ENCODE data around the gene NQO2. TPM values are rescaled to one million over a fixed set of nuclear protein-coding genes. Genes with fewer than 3 reads are reported as not detected.

NQO2 gene
- total and polyA plus RNA-seq, 2 of the 13 experiments (the other 11 are each of a cell fraction or from before 2014, with no cell fraction given) = 32.2 to 56.5 TPM

DNA sequence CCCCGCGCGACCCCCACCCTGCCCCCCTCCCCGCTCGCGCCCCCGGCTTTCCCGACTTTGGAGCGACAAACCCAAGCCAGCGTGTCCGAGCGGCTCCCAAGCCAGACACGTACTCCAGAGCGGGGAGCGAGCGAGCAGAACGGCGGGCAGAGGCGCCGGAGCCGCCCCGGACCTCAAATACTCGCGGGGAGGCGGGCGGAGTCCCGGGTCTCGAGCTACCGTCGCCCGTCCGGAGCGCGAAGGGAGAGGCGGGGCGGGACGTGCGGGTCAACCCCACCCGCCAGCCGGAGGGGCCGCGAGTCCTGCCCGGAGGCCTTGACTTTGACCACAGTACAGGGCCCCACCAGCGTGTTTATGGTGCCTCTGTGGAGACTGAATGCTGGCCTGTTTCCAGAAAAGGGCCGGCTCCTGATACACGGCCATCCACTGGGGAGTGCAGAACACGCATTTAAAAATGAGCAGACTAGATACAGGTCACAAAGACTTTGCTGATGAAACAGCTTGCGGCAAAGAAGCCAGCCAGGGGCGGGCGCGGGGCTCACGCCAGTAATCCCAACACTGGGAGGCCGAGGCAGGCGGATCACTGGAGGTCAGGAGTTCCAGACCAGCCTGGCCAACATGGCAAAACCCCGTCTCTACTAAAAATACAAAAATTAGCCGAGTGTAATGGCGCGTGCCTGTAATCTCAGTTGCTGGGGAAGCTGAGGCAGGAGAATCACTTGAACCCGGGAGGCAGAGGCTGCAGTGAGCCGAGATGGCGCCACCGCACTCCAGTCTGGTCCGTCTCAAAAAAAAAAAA is 28.1 kb upstream of the NQO2 start, which contains the start of gene SERPINB6 (continued):
- peak; percentile 82 for TF ChIP-seq ZNF724P (CRISPR knock-in tag; IDR thresholded peaks at IDR 0.05; ENCODE audit: borderline replicate concordance)
- no peak for TF ChIP-seq JUNB (CRISPR knock-in tag; IDR thresholded peaks at IDR 0.05; ENCODE audit: borderline replicate concordance)
- TF ChIP-seq CENPX (CRISPR knock-in tag; IDR thresholded peaks at IDR 0.05) = no peak
- peak; percentile 82; the same call in 1 of the 2 replicates for TF ChIP-seq ZNF30 (CRISPR knock-in tag; IDR thresholded peaks at IDR 0.05)
- TF ChIP-seq MTF2 (CRISPR knock-in tag; IDR thresholded peaks at IDR 0.05; ENCODE audit: borderline replicate concordance) = peak; percentile 38; the same call in 1 of the 2 replicates
- no peak for TF ChIP-seq ATF1 (CRISPR knock-in tag; IDR thresholded peaks at IDR 0.05)
- no peak for TF ChIP-seq ZNF678 (CRISPR knock-in tag; IDR thresholded peaks at IDR 0.05)
- no peak for TF ChIP-seq ZNF101 (CRISPR knock-in tag; IDR thresholded peaks at IDR 0.05; ENCODE audit: borderline replicate concordance, low read depth)
- TF ChIP-seq TCF7L2 (IDR thresholded peaks at IDR 0.05; ENCODE audit: low read depth, low read length) = no peak
- TF ChIP-seq ZNF253 (CRISPR knock-in tag; IDR thresholded peaks at IDR 0.05; ENCODE audit: borderline replicate concordance) = no peak
- TF ChIP-seq, protein P1, sequence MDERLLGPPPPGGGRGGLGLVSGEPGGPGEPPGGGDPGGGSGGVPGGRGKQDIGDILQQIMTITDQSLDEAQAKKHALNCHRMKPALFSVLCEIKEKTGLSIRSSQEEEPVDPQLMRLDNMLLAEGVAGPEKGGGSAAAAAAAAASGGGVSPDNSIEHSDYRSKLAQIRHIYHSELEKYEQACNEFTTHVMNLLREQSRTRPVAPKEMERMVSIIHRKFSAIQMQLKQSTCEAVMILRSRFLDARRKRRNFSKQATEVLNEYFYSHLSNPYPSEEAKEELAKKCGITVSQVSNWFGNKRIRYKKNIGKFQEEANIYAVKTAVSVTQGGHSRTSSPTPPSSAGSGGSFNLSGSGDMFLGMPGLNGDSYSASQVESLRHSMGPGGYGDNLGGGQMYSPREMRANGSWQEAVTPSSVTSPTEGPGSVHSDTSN (CRISPR knock-in tag; IDR thresholded peaks at IDR 0.05) = no peak
- peak; percentile 56; the same call in 1 of the 2 replicates for TF ChIP-seq MEF2D (CRISPR knock-in tag; IDR thresholded peaks at IDR 0.05)
- TF ChIP-seq MBNL3 (CRISPR knock-in tag; conservative IDR thresholded peaks at IDR 0.05) = no peak
- TF ChIP-seq FOXK2 (IDR thresholded peaks at IDR 0.05) = no peak
- peak; percentile 77 for TF ChIP-seq POLR2G (IDR thresholded peaks at IDR 0.05; ENCODE audit: low read depth, low read length)
- TF ChIP-seq, protein P2, sequence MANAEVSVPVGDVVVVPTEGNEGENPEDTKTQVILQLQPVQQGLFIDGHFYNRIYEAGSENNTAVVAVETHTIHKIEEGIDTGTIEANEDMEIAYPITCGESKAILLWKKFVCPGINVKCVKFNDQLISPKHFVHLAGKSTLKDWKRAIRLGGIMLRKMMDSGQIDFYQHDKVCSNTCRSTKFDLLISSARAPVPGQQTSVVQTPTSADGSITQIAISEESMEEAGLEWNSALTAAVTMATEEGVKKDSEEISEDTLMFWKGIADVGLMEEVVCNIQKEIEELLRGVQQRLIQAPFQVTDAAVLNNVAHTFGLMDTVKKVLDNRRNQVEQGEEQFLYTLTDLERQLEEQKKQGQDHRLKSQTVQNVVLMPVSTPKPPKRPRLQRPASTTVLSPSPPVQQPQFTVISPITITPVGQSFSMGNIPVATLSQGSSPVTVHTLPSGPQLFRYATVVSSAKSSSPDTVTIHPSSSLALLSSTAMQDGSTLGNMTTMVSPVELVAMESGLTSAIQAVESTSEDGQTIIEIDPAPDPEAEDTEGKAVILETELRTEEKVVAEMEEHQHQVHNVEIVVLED (CRISPR knock-in tag; IDR thresholded peaks at IDR 0.05; ENCODE audit: borderline replicate concordance) = no peak; the same call in 1 of the 2 replicates
- 0 out of 2 replicates have a peak, but pooled peaks have one; percentile 80 for TF ChIP-seq CHCHD3 (CRISPR knock-in tag; IDR thresholded peaks at IDR 0.05)
- TF ChIP-seq, protein P3, sequence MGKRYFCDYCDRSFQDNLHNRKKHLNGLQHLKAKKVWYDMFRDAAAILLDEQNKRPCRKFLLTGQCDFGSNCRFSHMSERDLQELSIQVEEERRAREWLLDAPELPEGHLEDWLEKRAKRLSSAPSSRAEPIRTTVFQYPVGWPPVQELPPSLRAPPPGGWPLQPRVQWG (CRISPR knock-in tag; IDR thresholded peaks at IDR 0.05; ENCODE audit: borderline replicate concordance, low read depth) = no peak
- TF ChIP-seq NFYB (CRISPR knock-in tag; IDR thresholded peaks at IDR 0.05) = no peak
- TF ChIP-seq NPAS2 (CRISPR knock-in tag; IDR thresholded peaks at IDR 0.05; ENCODE audit: borderline replicate concordance) = no peak
- peak; percentile 46; the same call in 1 of the 2 replicates for TF ChIP-seq ZNF572 (CRISPR knock-in tag; IDR thresholded peaks at IDR 0.05)
- no peak; the same call in 1 of the 2 replicates for TF ChIP-seq ZNF83 (CRISPR knock-in tag; IDR thresholded peaks at IDR 0.05; ENCODE audit: borderline replicate concordance)
- no peak for TF ChIP-seq JDP2 (CRISPR knock-in tag; IDR thresholded peaks at IDR 0.05; ENCODE audit: borderline replicate concordance)
- peak; percentile 63; the same call in 1 of the 2 replicates for TF ChIP-seq CCDC6 (CRISPR knock-in tag; IDR thresholded peaks at IDR 0.05)
- no peak for TF ChIP-seq ZKSCAN5 (CRISPR knock-in tag; IDR thresholded peaks at IDR 0.05)
- TF ChIP-seq, protein P4, sequence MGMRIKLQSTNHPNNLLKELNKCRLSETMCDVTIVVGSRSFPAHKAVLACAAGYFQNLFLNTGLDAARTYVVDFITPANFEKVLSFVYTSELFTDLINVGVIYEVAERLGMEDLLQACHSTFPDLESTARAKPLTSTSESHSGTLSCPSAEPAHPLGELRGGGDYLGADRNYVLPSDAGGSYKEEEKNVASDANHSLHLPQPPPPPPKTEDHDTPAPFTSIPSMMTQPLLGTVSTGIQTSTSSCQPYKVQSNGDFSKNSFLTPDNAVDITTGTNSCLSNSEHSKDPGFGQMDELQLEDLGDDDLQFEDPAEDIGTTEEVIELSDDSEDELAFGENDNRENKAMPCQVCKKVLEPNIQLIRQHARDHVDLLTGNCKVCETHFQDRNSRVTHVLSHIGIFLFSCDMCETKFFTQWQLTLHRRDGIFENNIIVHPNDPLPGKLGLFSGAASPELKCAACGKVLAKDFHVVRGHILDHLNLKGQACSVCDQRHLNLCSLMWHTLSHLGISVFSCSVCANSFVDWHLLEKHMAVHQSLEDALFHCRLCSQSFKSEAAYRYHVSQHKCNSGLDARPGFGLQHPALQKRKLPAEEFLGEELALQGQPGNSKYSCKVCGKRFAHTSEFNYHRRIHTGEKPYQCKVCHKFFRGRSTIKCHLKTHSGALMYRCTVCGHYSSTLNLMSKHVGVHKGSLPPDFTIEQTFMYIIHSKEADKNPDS (CRISPR knock-in tag; IDR thresholded peaks at IDR 0.05) = no peak
